HepG2 (cell line): Measurements from ENCODE around the gene FCER1G. TPM values are rescaled to one million over a fixed set of nuclear protein-coding genes. Genes with fewer than 3 reads are reported as not detected.

Experiments
- DR1 ChIP-seq: sonication (generic); formaldehyde crosslinking; IDR thresholded peaks from 2 replicates; pipeline ENCODE4 v1.8.0; 2021; ENCODE audit warnings: mild to moderate bottlenecking, missing genetic modification reagents, inconsistent platforms
- GLMP ChIP-seq: sonication (generic); formaldehyde crosslinking; IDR thresholded peaks from 2 replicates; pipeline ENCODE4 v1.9.0; 2021; ENCODE audit warnings: missing genetic modification reagents, mild to moderate bottlenecking, borderline replicate concordance
- IRF2 ChIP-seq: IDR thresholded peaks from 2 replicates; pipeline ENCODE4 v1.6.1; 2018; ENCODE audit warnings: missing genetic modification reagents, missing compliant biosample characterization
- MIER2 ChIP-seq: IDR thresholded peaks from 2 replicates; pipeline ENCODE4 v1.6.1; 2016; ENCODE audit warnings: missing biosample characterization, missing genetic modification reagents
- NFYB ChIP-seq: sonication (generic); formaldehyde crosslinking; IDR thresholded peaks from 2 replicates; pipeline ENCODE4 v1.4.0; 2020; ENCODE audit warnings: missing genetic modification reagents
- PLRG1 ChIP-seq: fragments of 450-650 bp; conservative IDR thresholded peaks from 2 replicates; pipeline ENCODE4 v1.6.1; 2016
- PRDM10 ChIP-seq: sonication (generic); formaldehyde crosslinking; IDR thresholded peaks from 2 replicates; pipeline ENCODE4 v1.4.0; 2020; ENCODE audit warnings: low read depth, missing genetic modification reagents
- SKI ChIP-seq: fragments of 450-650 bp; IDR thresholded peaks from one replicate; pipeline ENCODE4 v1.6.1; 2018; ENCODE audit warnings: mild to moderate bottlenecking; ENCODE audit not compliant: partially characterized antibody
- SSRP1 ChIP-seq: IDR thresholded peaks from 2 replicates; pipeline ENCODE4 v1.6.1; 2016; ENCODE audit warnings: control low read depth
- ZNF136 ChIP-seq: sonication (generic); formaldehyde crosslinking; IDR thresholded peaks from 2 replicates; pipeline ENCODE4 v1.8.1; 2022; ENCODE audit warnings: low read depth, mild to moderate bottlenecking, moderate library complexity, missing genetic modification reagents
- ZNF256 ChIP-seq: sonication (generic); formaldehyde crosslinking; conservative IDR thresholded peaks from 2 replicates; pipeline ENCODE4 v1.4.0; 2020; ENCODE audit warnings: missing genetic modification reagents
- ZNF672 ChIP-seq: sonication (generic); formaldehyde crosslinking; IDR thresholded peaks from 2 replicates; pipeline ENCODE4 v1.8.1; 2022; ENCODE audit warnings: missing genetic modification reagents
- ZNF720 ChIP-seq: sonication (generic); formaldehyde crosslinking; IDR thresholded peaks from 2 replicates; pipeline ENCODE4 v1.4.0; 2020; ENCODE audit warnings: missing genetic modification reagents
- ZNF879 ChIP-seq: sonication (generic); formaldehyde crosslinking; IDR thresholded peaks from 2 replicates; pipeline ENCODE4 v1.8.1; 2023; ENCODE audit warnings: missing genetic modification reagents
- polyA plus RNA-seq, 8 experiments: library from polyadenylated mRNA; depleted of rRNA in 3 of 8; stranded (reverse) in 7 of 8; unstranded in 1 of 8; fragments of >200 nt; fragmentation: Illumina TruSeq in 4 of 8; extraction: Trizol in 4 of 8; gene quantifications; 2 replicates each; pipeline versions ENCODE4 v1.2.1 to v1.2.3, GENCODE V29; 2011 to 2016; ENCODE audit warnings: low read depth in 4 of 8, missing spikeins in 1 of 8, mixed read lengths in 1 of 8; ENCODE audit not compliant: insufficient read depth in 1 of 8
- total RNA-seq, 5 experiments: library from RNA; depleted of rRNA; stranded (reverse); fragments of >200 nt; fragmentation: Illumina TruSeq; extraction: Trizol; gene quantifications; 2 replicates each; pipeline ENCODE4 v1.2.3, GENCODE V29; 2016; ENCODE audit warnings: low read depth in 1 of 5
- TF ChIP-seq, protein P1 (sequence below): IDR thresholded peaks from 2 replicates; pipeline ENCODE4 v1.6.1; 2016; ENCODE audit warnings: mild to moderate bottlenecking, missing biosample characterization, missing genetic modification reagents
- TF ChIP-seq, protein P2 (sequence below): sonication (generic); formaldehyde crosslinking; IDR thresholded peaks from 2 replicates; pipeline ENCODE4 v1.4.0; 2020; ENCODE audit warnings: low read depth, mild to moderate bottlenecking, missing genetic modification reagents
- TF ChIP-seq, protein P3 (sequence below): fragments of 450-650 bp; IDR thresholded peaks from 2 replicates; pipeline ENCODE4 v1.6.1; 2017
- TF ChIP-seq, protein P4 (sequence below): sonication (generic); formaldehyde crosslinking; IDR thresholded peaks from 2 replicates; pipeline ENCODE4 v1.4.0; 2020; ENCODE audit warnings: missing genetic modification reagents, borderline replicate concordance
- TF ChIP-seq, protein P5 (sequence below): sonication (generic); formaldehyde crosslinking; IDR thresholded peaks from 2 replicates; pipeline ENCODE4 v1.8.0; 2022; ENCODE audit warnings: mild to moderate bottlenecking, missing genetic modification reagents

The FCER1G gene
- total and polyA plus RNA-seq, 2 of the 13 experiments (the other 11 are each of a cell fraction or from before 2014, with no cell fraction given): 1.3 to 6.4 TPM

- TF ChIP-seq PRDM10 (CRISPR knock-in tag) (no peak), NFYB (CRISPR knock-in tag) (0 out of 2 replicates have a peak, but pooled peaks have one; percentile 12), ZNF879 (CRISPR knock-in tag) (peak; percentile 70; the same call in 1 of the 2 replicates), ZNF720 (no peak), ZNF136 (0 out of 2 replicates have a peak, but pooled peaks have one; percentile 41), MIER2 (CRISPR knock-in tag) (no peak), ZNF672 (CRISPR knock-in tag) (no peak), IRF2 (CRISPR knock-in tag) (peak; percentile 76; the same call in 1 of the 2 replicates), GLMP (CRISPR knock-in tag) (no peak), SKI (no peak), PLRG1 (no peak), DR1 (CRISPR knock-in tag) (no peak), ZNF256 (CRISPR knock-in tag) (no peak), SSRP1 (no peak)
- TF ChIP-seq, protein P1, sequence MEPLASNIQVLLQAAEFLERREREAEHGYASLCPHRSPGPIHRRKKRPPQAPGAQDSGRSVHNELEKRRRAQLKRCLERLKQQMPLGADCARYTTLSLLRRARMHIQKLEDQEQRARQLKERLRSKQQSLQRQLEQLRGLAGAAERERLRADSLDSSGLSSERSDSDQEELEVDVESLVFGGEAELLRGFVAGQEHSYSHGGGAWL (CRISPR knock-in tag): peak; percentile 55; the same call in 1 of the 2 replicates
- TF ChIP-seq, protein P2, sequence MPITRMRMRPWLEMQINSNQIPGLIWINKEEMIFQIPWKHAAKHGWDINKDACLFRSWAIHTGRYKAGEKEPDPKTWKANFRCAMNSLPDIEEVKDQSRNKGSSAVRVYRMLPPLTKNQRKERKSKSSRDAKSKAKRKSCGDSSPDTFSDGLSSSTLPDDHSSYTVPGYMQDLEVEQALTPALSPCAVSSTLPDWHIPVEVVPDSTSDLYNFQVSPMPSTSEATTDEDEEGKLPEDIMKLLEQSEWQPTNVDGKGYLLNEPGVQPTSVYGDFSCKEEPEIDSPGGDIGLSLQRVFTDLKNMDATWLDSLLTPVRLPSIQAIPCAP: no peak
- TF ChIP-seq, protein P3, sequence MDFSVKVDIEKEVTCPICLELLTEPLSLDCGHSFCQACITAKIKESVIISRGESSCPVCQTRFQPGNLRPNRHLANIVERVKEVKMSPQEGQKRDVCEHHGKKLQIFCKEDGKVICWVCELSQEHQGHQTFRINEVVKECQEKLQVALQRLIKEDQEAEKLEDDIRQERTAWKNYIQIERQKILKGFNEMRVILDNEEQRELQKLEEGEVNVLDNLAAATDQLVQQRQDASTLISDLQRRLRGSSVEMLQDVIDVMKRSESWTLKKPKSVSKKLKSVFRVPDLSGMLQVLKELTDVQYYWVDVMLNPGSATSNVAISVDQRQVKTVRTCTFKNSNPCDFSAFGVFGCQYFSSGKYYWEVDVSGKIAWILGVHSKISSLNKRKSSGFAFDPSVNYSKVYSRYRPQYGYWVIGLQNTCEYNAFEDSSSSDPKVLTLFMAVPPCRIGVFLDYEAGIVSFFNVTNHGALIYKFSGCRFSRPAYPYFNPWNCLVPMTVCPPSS: no peak
- TF ChIP-seq, protein P4, sequence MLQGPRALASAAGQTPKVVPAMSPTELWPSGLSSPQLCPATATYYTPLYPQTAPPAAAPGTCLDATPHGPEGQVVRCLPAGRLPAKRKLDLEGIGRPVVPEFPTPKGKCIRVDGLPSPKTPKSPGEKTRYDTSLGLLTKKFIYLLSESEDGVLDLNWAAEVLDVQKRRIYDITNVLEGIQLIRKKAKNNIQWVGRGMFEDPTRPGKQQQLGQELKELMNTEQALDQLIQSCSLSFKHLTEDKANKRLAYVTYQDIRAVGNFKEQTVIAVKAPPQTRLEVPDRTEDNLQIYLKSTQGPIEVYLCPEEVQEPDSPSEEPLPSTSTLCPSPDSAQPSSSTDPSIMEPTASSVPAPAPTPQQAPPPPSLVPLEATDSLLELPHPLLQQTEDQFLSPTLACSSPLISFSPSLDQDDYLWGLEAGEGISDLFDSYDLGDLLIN (CRISPR knock-in tag): no peak
- TF ChIP-seq, protein P5, sequence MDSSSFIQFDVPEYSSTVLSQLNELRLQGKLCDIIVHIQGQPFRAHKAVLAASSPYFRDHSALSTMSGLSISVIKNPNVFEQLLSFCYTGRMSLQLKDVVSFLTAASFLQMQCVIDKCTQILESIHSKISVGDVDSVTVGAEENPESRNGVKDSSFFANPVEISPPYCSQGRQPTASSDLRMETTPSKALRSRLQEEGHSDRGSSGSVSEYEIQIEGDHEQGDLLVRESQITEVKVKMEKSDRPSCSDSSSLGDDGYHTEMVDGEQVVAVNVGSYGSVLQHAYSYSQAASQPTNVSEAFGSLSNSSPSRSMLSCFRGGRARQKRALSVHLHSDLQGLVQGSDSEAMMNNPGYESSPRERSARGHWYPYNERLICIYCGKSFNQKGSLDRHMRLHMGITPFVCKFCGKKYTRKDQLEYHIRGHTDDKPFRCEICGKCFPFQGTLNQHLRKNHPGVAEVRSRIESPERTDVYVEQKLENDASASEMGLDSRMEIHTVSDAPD (CRISPR knock-in tag): 0 out of 2 replicates have a peak, but pooled peaks have one; percentile 42
Measured at GRCh38 chr1:161201836-161202712, 13.0 kb upstream of the FCER1G start, which contains the start of gene NDUFS2 (continued).
